ENCODE measurements around the gene SP140L.

DNA sequence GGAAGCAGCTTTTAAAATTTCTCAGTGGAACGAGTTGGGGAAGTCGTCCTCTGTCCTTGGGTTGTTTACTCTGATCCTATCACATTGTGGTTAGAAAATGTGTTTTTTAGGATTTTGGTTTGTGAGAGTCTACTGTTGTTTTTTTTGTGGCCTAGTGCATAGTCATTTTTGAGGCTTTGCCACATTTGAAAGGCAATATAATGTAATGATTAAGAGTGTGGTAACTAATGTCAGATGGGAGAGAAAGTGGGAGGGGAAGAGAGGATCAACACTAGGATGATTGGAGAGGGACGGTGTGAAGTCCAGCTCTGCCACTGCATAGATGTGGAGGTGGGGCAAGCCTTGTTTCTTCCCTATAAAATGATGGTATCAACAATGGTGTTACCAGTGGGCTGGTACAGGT lies 8.5 kb downstream of the SP140L start:
- TF ChIP-seq, protein P1, sequence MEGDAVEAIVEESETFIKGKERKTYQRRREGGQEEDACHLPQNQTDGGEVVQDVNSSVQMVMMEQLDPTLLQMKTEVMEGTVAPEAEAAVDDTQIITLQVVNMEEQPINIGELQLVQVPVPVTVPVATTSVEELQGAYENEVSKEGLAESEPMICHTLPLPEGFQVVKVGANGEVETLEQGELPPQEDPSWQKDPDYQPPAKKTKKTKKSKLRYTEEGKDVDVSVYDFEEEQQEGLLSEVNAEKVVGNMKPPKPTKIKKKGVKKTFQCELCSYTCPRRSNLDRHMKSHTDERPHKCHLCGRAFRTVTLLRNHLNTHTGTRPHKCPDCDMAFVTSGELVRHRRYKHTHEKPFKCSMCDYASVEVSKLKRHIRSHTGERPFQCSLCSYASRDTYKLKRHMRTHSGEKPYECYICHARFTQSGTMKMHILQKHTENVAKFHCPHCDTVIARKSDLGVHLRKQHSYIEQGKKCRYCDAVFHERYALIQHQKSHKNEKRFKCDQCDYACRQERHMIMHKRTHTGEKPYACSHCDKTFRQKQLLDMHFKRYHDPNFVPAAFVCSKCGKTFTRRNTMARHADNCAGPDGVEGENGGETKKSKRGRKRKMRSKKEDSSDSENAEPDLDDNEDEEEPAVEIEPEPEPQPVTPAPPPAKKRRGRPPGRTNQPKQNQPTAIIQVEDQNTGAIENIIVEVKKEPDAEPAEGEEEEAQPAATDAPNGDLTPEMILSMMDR (IDR thresholded peaks at IDR 0.05): no peak
- TF ChIP-seq POLR2A (IDR thresholded peaks at IDR 0.05): no peak

Data from thyroid gland (tissue), 4 donors.